Prostate gland (tissue), 2 donors: Measurements from ENCODE around the gene FOSL2. TPM values are rescaled to one million over a fixed set of nuclear protein-coding genes. Genes with fewer than 3 reads are reported as not detected.
A peak's percentile ranks its signal among the peaks of the same experiment; 100 is the strongest.

Experiments
- DNase-seq: peaks from one replicate; pipeline ENCODE4 v3.0.0-alpha.2; 2019; ENCODE audit warnings: low spot score
- H3K27ac ChIP-seq, 2 donors: fragments of 200-600 bp; sonication (generic); 2 replicates each; pipeline ENCODE4 v1.5.1; 2017 to 2019
- H3K27me3 ChIP-seq: fragments of 200-600 bp; sonication (generic); replicated peaks from 2 replicates; pipeline ENCODE4 v1.5.1; 2019; ENCODE audit not compliant: insufficient read depth
- H3K36me3 ChIP-seq, 2 donors: fragments of 200-600 bp; sonication (generic); 1 replicate in 1 of 2; 2 replicates in 1 of 2; pipeline versions ENCODE4 v1.5.1 to v1.8.1; 2017 to 2019
- H3K4me1 ChIP-seq: fragments of 200-600 bp; sonication (generic); replicated peaks from 2 replicates; pipeline ENCODE4 v1.5.1; 2019
- H3K4me3 ChIP-seq, 2 donors: fragments of 200-600 bp; sonication (generic); 2 replicates each; pipeline ENCODE4 v1.5.1; 2017 to 2019
- H3K9me3 ChIP-seq: fragments of 200-600 bp; sonication (generic); 2 replicates; pipeline ENCODE4 v1.5.1; 2017
- POLR2A ChIP-seq: fragments of 450-650 bp; IDR thresholded peaks from one replicate; pipeline ENCODE4 v1.6.1; 2016; ENCODE audit warnings: antibody characterized with exemption, mild to moderate bottlenecking
- POLR2AphosphoS5 ChIP-seq: sonication (generic); formaldehyde crosslinking; IDR thresholded peaks from one replicate; pipeline ENCODE4 v1.6.1; 2017; ENCODE audit warnings: antibody characterized with exemption
- WGBS: methylation state at CpG from one replicate; pipeline ENCODE4 v1.1.5; 2018; 5-methylcytosine and 5-hydroxymethylcytosine counted together
- intact Hi-C: fragments of 100-400 bp; cut with DNase I; formaldehyde crosslinking; loops from one replicate; pipeline ENCODE4 v1.14.2; 2022
- total RNA-seq, 2 donors: library from RNA; depleted of rRNA; stranded (reverse); fragments of >200 nt; gene quantifications; one replicate each; pipeline ENCODE4 v1.1.0, GENCODE V29; 2016
- TF ChIP-seq, protein P1 (sequence below), 4 experiments: fragments of 200-600 bp in 2 of 4; fragments of 450-650 bp in 2 of 4; sonication (generic) in 2 of 4; IDR thresholded peaks; 1 replicate in 3 of 4; 2 replicates in 1 of 4; pipeline ENCODE4 v1.5.1; 2016 to 2019; ENCODE audit warnings: antibody characterized with exemption in 4 of 4, mild to moderate bottlenecking in 2 of 4, moderate library complexity in 2 of 4

Gene FOSL2
- total RNA-seq, 2 donors from 2014 or later = 57.4 to 94.2 TPM

DNA sequence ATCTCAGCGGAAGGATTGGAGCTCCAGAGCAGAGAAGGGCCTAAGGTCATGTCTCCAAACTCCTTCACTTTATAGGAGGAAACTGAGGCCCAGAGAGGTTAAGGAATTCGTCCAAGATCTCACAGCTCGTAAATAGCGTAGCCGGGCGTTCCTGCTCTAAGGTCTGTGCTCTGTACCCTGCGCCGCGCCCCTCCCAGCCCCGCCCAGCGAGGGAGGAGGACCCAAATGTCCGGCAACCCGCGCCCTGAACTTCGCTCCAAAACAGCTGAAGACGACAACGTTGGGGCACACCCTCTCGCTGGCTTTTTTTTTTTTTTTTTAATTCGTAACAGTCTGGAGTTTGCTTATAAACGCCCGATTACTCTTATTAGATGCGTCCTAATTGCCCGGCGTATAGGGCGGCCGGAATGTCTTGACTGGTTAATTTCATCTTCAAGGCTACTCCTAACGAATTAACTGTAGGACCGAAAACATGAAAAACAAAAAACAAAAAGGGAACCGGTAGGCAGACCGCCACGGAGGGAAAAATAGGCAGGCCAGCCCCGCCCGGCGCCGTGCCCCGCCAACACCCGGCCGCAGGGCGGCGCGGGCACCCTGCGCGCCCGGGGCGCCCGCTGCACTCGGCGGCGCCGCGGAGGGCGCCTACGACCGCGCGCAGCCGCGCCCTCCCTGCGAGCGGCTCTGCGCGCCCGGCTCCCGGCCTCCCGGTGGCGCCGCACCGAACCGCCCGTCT is 928 bp upstream of the FOSL2 start:
- Histone ChIP-seq H3K27ac (peak overlapping the region; percentile 100), H3K9me3 (no peaks in the 10 kb centered on the region), H3K36me3 (no peaks in the 10 kb centered on the region), H3K4me1 (no peaks in the 10 kb centered on the region), H3K27me3 (no peaks in the 10 kb centered on the region), H3K4me3 (peak overlapping the region; percentile 88 to 96)
- TF ChIP-seq, protein P1, sequence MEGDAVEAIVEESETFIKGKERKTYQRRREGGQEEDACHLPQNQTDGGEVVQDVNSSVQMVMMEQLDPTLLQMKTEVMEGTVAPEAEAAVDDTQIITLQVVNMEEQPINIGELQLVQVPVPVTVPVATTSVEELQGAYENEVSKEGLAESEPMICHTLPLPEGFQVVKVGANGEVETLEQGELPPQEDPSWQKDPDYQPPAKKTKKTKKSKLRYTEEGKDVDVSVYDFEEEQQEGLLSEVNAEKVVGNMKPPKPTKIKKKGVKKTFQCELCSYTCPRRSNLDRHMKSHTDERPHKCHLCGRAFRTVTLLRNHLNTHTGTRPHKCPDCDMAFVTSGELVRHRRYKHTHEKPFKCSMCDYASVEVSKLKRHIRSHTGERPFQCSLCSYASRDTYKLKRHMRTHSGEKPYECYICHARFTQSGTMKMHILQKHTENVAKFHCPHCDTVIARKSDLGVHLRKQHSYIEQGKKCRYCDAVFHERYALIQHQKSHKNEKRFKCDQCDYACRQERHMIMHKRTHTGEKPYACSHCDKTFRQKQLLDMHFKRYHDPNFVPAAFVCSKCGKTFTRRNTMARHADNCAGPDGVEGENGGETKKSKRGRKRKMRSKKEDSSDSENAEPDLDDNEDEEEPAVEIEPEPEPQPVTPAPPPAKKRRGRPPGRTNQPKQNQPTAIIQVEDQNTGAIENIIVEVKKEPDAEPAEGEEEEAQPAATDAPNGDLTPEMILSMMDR (IDR thresholded peaks at IDR 0.05) = peak in 1 of 4 experiments; percentile 37
- TF ChIP-seq POLR2AphosphoS5 = peak; percentile 84
- peak; percentile 32 for TF ChIP-seq POLR2A
- intact Hi-C loops = loop anchor here (1.0 to 10.0 kb wide), 6 partner anchors 257 to 685 kb away; no protein-coding TSS in a partner anchor
- WGBS = under 1% methylated on average over 64 of the region's 70 CpGs
- peak; percentile 95 for DNase-seq

DNA sequence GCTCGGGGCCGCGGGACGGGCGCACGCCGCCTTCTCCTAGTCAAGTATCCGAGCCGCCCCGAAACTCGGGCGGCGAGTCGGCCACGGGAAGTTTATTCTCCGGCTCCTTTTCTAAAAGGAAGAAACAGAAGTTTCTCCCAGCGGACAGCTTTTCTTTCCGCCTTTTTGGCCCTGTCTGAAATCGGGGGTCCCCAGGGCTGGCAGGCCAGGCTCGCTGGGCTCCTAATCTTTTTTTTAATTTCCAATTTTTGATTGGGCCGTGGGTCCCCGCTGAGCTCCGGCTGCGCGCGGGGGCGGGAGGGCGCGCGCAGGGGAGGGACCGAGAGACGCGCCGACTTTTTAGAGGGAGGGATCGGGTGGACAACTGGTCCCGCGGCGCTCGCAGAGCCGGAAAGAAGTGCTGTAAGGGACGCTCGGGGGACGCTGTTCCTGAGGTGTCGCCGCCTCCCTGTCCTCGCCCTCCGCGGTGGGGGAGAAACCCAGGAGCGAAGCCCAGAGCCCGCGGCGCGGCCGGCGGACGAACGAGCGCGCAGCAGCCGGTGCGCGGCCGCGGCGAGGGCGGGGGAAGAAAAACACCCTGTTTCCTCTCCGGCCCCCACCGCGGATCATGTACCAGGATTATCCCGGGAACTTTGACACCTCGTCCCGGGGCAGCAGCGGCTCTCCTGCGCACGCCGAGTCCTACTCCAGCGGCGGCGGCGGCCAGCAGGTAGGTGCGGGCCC is 617 bp downstream of the FOSL2 start:
- Histone ChIP-seq H3K27me3 (no peaks in the 10 kb centered on the region), H3K9me3 (no peaks in the 10 kb centered on the region), H3K4me1 (peaks cover 7% of the 10 kb centered on the region), H3K36me3 (no peaks in the 10 kb centered on the region), H3K4me3 (peak overlapping the region; percentile 88 to 96), H3K27ac (peak overlapping the region; percentile 100)
- intact Hi-C loops = loop anchor here (5.0 to 10.0 kb wide), 5 partner anchors 258 to 568 kb away; no protein-coding TSS in a partner anchor
- peak; percentile 58 for DNase-seq
- WGBS = under 1% methylated on average over 56 of the region's 81 CpGs
- peak; percentile 47 for TF ChIP-seq POLR2A
- TF ChIP-seq POLR2AphosphoS5 = peak; percentile 14
- TF ChIP-seq, protein P1 (IDR thresholded peaks at IDR 0.05) = no peak

DNA sequence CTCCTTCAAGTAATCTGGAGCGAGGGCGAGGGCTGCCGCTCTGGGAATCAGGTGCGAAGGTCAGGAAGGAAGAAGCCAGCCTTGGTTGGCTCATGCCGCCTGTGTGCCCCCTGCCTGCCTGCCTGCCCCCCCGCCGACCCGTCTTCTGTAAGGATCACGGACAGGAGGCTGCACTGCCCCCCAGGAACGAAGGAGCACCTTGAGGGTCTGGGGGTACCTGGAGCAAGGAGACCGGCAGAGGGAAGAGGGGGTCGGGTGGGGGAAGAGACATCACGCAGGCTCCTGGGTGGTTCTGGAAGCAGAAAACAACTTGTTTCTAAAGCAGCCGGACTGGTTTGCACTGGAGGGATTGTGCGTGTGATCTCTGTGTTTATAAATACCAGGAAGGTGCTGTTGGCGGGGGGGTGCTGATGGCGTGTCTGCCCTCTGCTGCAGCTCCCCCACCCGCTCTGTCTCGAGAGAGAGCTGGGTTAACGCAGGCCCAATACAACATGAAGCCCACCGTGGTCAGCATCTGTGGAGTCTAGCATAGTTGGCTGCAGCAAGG is 1.7 kb downstream of the FOSL2 start:
- intact Hi-C loops = loop anchor here (5.0 to 10.0 kb wide), 5 partner anchors 260 to 570 kb away; no protein-coding TSS in a partner anchor
- Histone ChIP-seq H3K36me3 (no peaks in the 10 kb centered on the region), H3K27me3 (no peaks in the 10 kb centered on the region), H3K4me1 (peaks cover 9% of the 10 kb centered on the region), H3K9me3 (no peaks in the 10 kb centered on the region), H3K27ac (peak overlapping the region; percentile 100), H3K4me3 (peak overlapping the region; percentile 88 to 96)
- DNase-seq = peak; percentile 90
- WGBS = under 1% methylated on average over 21 of the region's 21 CpGs
- TF ChIP-seq POLR2A = peak; percentile 61
- TF ChIP-seq, protein P1 (IDR thresholded peaks at IDR 0.05) = no peak
- peak; percentile 89 for TF ChIP-seq POLR2AphosphoS5

DNA sequence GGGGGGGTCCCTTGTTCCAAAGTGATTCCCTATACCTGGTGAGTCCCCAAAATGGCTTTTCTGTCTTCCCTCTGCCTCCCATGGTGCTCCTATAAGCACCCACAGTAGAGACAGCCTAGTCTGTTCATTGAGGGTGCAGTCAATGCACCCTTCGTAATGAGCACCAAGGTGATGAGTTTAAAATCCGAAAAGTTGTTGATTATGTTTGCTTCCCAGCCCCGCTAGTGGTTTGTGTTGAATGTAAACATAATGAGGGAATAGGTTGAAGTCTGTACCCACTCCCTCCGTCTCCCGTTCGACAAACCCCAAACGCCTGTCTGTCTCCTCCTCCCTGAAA is 2.3 kb downstream of the FOSL2 start:
- TF ChIP-seq POLR2AphosphoS5 (no peak), POLR2A (no peak)
- TF ChIP-seq, protein P1 (IDR thresholded peaks at IDR 0.05) = no peak
- H3K27me3 ChIP-seq = no peaks in the 10 kb centered on the region
- H3K4me3 ChIP-seq = peak overlapping the region; percentile 88 to 96
- no peak for DNase-seq
- peaks cover 14% of the 10 kb centered on the region for H3K4me1 ChIP-seq
- no peaks in the 10 kb centered on the region for H3K9me3 ChIP-seq
- intact Hi-C loops = loop anchor here (5.0 to 10.0 kb wide), 7 partner anchors 260 to 673 kb away; partner anchors contain the start of gene MRPL33
- H3K27ac ChIP-seq = peak overlapping the region; percentile 100
- WGBS = under 1% methylated on average over 7 of the region's 7 CpGs
- H3K36me3 ChIP-seq = no peaks in the 10 kb centered on the region
